HG03354 (cell line): ENCODE data around the gene GCA.

Source experiments
- ATAC-seq: cut with Tn5 transposase; IDR thresholded peaks from one replicate; pipeline ENCODE4 v1.9.1; 2021; ENCODE audit warnings: mild to moderate bottlenecking; ENCODE audit not compliant: unreplicated experiment, poor library complexity, severe bottlenecking

GCA gene

GRCh38 chr2:162400336-162400735 lies 56.4 kb downstream of the GCA start:
- ATAC-seq, result no peak

- no peak for ATAC-seq
Measured at GRCh38 chr2:162401871-162402270, 57.9 kb downstream of the GCA start.

- no peak for ATAC-seq
Measured at GRCh38 chr2:162403884-162404283, 60.0 kb downstream of the GCA start.
